PC-3 (cell line): Measurements from ENCODE around the gene PDE2A. TPM values are rescaled to one million over a fixed set of nuclear protein-coding genes. Genes with fewer than 3 reads are reported as not detected.

Source experiments
- ATAC-seq: fragments of 200-7000 bp; cut with Tn5 transposase; 2 replicates; pipeline ENCODE4 v1.9.1; 2020; ENCODE audit warnings: mild to moderate bottlenecking, moderate library complexity
- BruUV-seq: library from RNA; stranded (reverse); fragments of 400-500 nt; replicated peaks from 2 replicates; lab custom pipeline; 2021; lab: Mats Ljungman, UMichigan
- CTCF ChIA-PET: fragments of 300-600 bp; sonication (Branson Sonifier 250); formaldehyde crosslinking; loops from one replicate; lab custom pipeline; 2022; ENCODE audit warnings: antibody characterized with exemption; lab: Charles Lee
- POLR2A ChIA-PET: fragments of 300-600 bp; sonication (Branson Sonifier 250); formaldehyde crosslinking; loops from one replicate; lab custom pipeline; 2022; ENCODE audit warnings: antibody characterized with exemption; ENCODE audit not compliant: unreplicated experiment; lab: Charles Lee
- DNase-seq: peaks from one replicate; pipeline ENCODE4 v3.0.0-alpha.2; 2015
- H2AFZ ChIP-seq: fragments of 300-600 bp; sonication (generic); 2 replicates; pipeline ENCODE4 v1.6.0; 2016; ENCODE audit warnings: antibody characterized with exemption, low read length
- H3F3A ChIP-seq: fragments of 300-600 bp; sonication (generic); one replicate; pipeline ENCODE4 v1.6.0; 2017; ENCODE audit warnings: antibody characterized with exemption, low read length, control low read depth, mild to moderate bottlenecking; ENCODE audit not compliant: unreplicated experiment
- H3K27ac ChIP-seq: fragments of 300-600 bp; sonication (generic); 2 replicates; pipeline ENCODE4 v1.5.1; 2016; ENCODE audit warnings: mild to moderate bottlenecking, low read length
- H3K27me3 ChIP-seq: fragments of 300-600 bp; sonication (generic); 2 replicates; pipeline ENCODE4 v1.6.1; 2016; ENCODE audit warnings: low read length, mixed read lengths
- H3K36me3 ChIP-seq: fragments of 300-600 bp; sonication (generic); 2 replicates; pipeline ENCODE4 v1.6.1; 2016; ENCODE audit warnings: low read depth, mixed run types, low read length, mixed read lengths
- H3K4me1 ChIP-seq: fragments of 300-600 bp; sonication (generic); 2 replicates; pipeline ENCODE4 v1.5.1; 2016; ENCODE audit warnings: low read length; ENCODE audit not compliant: insufficient read depth
- H3K4me2 ChIP-seq: fragments of 300-600 bp; sonication (generic); 2 replicates; pipeline ENCODE4 v1.6.0; 2016; ENCODE audit warnings: low read length
- H3K4me3 ChIP-seq: fragments of 300-600 bp; sonication (generic); 2 replicates; pipeline ENCODE4 v1.5.1; 2016; ENCODE audit warnings: mild to moderate bottlenecking, low read length, mixed read lengths
- H3K79me2 ChIP-seq: fragments of 300-600 bp; sonication (generic); 2 replicates; pipeline ENCODE4 v1.6.1; 2017; ENCODE audit warnings: low read length, mixed read lengths
- H3K9ac ChIP-seq: fragments of 300-600 bp; sonication (generic); 2 replicates; pipeline ENCODE4 v1.6.0; 2016; ENCODE audit warnings: mild to moderate bottlenecking, low read length
- H3K9me2 ChIP-seq: fragments of 300-600 bp; sonication (generic); replicated peaks from 2 replicates; pipeline ENCODE4 v1.6.1; 2016; ENCODE audit warnings: mixed run types, low read length, mixed read lengths
- H3K9me3 ChIP-seq: fragments of 300-600 bp; sonication (generic); 2 replicates; pipeline ENCODE4 v1.6.1; 2016; ENCODE audit warnings: low read length, mixed read lengths
- H4K20me1 ChIP-seq: fragments of 300-600 bp; sonication (generic); 2 replicates; pipeline ENCODE4 v1.6.1; 2016; ENCODE audit warnings: low read length, mixed read lengths
- CTCF ChIP-seq: fragments of 300-600 bp; sonication (generic); conservative IDR thresholded peaks from 2 replicates; pipeline ENCODE4 v1.5.1; 2017; ENCODE audit warnings: antibody characterized with exemption, low read depth, mild to moderate bottlenecking, low read length
- EZH2 ChIP-seq: fragments of 300-600 bp; sonication (generic); IDR thresholded peaks from one replicate; pipeline ENCODE4 v1.6.1; 2017; ENCODE audit warnings: antibody characterized with exemption, mild to moderate bottlenecking, low read length; ENCODE audit not compliant: unreplicated experiment
- EZH2phosphoT487 ChIP-seq: fragments of 300-600 bp; sonication (generic); IDR thresholded peaks from 2 replicates; pipeline ENCODE4 v1.6.1; 2018; ENCODE audit warnings: mild to moderate bottlenecking, antibody characterized with exemption, low read length, borderline replicate concordance
- intact Hi-C: fragments of 100-400 bp; cut with micrococcal nuclease; formaldehyde crosslinking; loops from 2 replicates; pipeline ENCODE4 v1.9.0; 2023
- total RNA-seq: library from RNA; depleted of rRNA; stranded (reverse); fragments of >200 nt; gene quantifications from 2 replicates; pipeline ENCODE4 v1.2.3, GENCODE V29; 2014

Gene PDE2A
- total RNA-seq, 1 experiment from 2014 or later: 2.6 TPM

GRCh38 chr11:72584939-72585597 lies 89.2 kb downstream of the PDE2A start:
- H3K27me3 ChIP-seq: no peaks in the 10 kb centered on the region
- no peaks in the 10 kb centered on the region for H3K9me3 ChIP-seq
- H3F3A ChIP-seq: no peaks in the 10 kb centered on the region
- no TSS peak for BruUV-seq
- H3K4me2 ChIP-seq: no peak overlapping the region
- no peaks in the 10 kb centered on the region for H3K4me1 ChIP-seq
- ATAC-seq: no peak
- H3K36me3 ChIP-seq: no peaks in the 10 kb centered on the region
- no peak for DNase-seq
- H2AFZ ChIP-seq: no peak overlapping the region
- TF ChIP-seq CTCF (no peak), EZH2phosphoT487 (no peak), EZH2 (no peak)
- H3K9ac ChIP-seq: no peak overlapping the region
- no peaks in the 10 kb centered on the region for H4K20me1 ChIP-seq
- no peak overlapping the region for H3K27ac ChIP-seq
- POLR2A ChIA-PET: no interaction called here
- H3K79me2 ChIP-seq: no peaks in the 10 kb centered on the region
- H3K4me3 ChIP-seq: no peak overlapping the region
- H3K9me2 ChIP-seq: no peaks in the 10 kb centered on the region
- intact Hi-C loops: loop anchor here (1.0 to 2.0 kb wide), 2 partner anchors 57 to 96 kb away; no protein-coding TSS in a partner anchor
- CTCF ChIA-PET: interaction anchor here (1.0 to 2.1 kb wide), 2 partner anchors 99 to 114 kb away, joined by 6 to 10 read pairs; no protein-coding TSS in a partner anchor

DNA sequence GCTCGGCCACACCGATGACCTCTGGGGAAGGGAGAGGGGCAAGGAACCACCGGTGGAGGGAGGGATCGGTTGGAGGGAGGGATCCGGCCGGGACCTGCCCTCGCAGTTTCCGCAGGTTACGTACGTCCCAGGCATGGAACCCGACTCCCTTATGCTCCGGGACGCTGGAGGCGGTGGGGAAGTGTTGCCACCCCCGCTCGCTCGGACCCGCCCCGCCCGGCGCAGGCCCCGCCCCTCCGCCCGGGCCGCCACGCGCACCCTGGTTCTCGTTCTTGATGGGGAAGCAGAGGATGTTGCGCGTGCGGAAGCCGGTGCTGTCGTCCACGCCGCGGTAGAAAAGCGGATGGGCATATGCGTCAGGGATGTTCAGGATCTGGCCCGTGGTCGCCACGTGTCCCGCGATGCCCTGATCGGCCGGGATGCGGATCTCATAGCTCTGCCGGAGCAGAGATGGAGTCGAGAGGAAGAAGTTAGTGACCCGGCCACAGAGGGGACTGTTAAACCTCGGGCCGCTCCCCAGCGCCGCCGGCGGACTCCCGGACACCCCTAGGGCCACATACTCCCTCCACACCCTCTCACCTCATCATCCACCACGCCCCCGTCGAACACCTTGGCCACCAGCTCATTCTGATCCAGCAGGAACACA lies 89.8 kb downstream of the PDE2A start:
- ChIA-PET CTCF (no interaction called here), POLR2A (no interaction called here)
- TF ChIP-seq EZH2: no peak
- TF ChIP-seq EZH2phosphoT487: no peak
- TF ChIP-seq CTCF: no peak
- Histone ChIP-seq H3K27me3 (no peaks in the 10 kb centered on the region), H3K4me1 (no peaks in the 10 kb centered on the region), H3K79me2 (no peaks in the 10 kb centered on the region), H3K27ac (no peak overlapping the region), H3K9me2 (no peaks in the 10 kb centered on the region), H3K9ac (no peak overlapping the region), H3K36me3 (no peaks in the 10 kb centered on the region), H3K9me3 (no peaks in the 10 kb centered on the region), H4K20me1 (no peaks in the 10 kb centered on the region), H3K4me2 (no peak overlapping the region), H2AFZ (no peak overlapping the region), H3F3A (no peaks in the 10 kb centered on the region), H3K4me3 (no peak overlapping the region)
- no TSS peak for BruUV-seq
- ATAC-seq (no peak), DNase-seq (no peak)
- intact Hi-C loops: loop anchor here (2.0 kb wide), 1 partner anchor 96 kb away; no protein-coding TSS in a partner anchor
